ENCODE results near the gene PSMC1. TPM values are rescaled to one million over a fixed set of nuclear protein-coding genes. Genes with fewer than 3 reads are reported as not detected.
"Not testable (repeated sequence)": the region's sequence is repeated elsewhere in the genome, so short reads cannot be mapped to it uniquely, and the experiment has no call there.

Gene PSMC1
- total RNA-seq, 6 experiments from 2014 or later, result 135 to 154 (median 150) TPM

DNA sequence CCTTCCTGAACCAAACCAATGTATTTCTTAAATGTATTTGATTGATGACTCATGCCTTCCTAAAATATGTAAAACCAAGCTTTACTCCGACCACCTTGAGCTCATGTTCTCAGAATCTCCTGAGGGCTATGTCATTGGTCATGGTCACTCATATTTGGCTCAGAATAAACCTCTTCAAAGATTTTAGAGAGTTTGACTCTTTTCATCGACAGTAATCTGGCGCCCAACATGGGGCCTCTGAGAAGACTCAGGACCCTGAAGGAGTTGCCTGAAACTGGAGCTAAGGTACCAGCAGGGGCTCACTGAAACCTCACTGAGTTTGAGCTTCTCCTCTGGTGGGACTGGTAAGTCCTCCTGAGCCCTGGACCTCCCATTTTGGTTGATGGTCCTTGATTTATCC, 17.2 kb upstream of the PSMC1 start:
- no peak overlapping the region for H3K27ac Mint-ChIP-seq
- H3K9me3 Mint-ChIP-seq, result peaks cover 46% of the 10 kb centered on the region
- peaks cover 4% of the 10 kb centered on the region; the same call in 1 of the 2 replicates for H3K4me1 Mint-ChIP-seq (ENCODE audit: low read depth)
- peaks cover 37% of the 10 kb centered on the region for H3K36me3 Mint-ChIP-seq (ENCODE audit: low read depth)
- no peak for TF ChIP-seq CTCF (IDR thresholded peaks at IDR 0.05)
- peaks cover 27% of the 10 kb centered on the region for H3K27me3 Mint-ChIP-seq (ENCODE audit: insufficient read depth)
- no peak overlapping the region for H3K4me3 Mint-ChIP-seq
- DNase-seq, result no peak

DNA sequence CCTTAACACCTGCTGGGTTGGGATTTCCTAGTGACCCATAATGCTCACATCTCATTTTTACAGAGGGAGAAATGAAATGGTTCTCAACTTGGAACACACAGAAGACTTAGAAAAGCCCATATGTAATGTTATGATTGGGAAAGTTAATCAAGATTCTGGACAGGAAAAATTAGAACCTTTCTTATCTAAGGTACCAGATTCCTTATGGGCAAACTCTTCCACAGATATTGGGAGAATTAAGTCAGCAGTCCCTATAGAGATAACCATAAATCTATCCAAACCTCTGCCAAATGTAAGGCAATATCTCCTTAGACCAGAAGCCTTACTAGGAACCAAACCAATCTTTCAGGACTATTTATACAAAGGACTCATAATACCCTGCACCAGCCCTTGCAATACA, 13.9 kb upstream of the PSMC1 start:
- no peak for DNase-seq
- Mint-ChIP-seq H3K27ac (no peak overlapping the region), H3K4me1 (ENCODE audit: low read depth) (no peaks in the 10 kb centered on the region), H3K4me3 (no peak overlapping the region), H3K36me3 (ENCODE audit: low read depth) (peaks cover 34% of the 10 kb centered on the region), H3K27me3 (ENCODE audit: insufficient read depth) (peaks cover 20% of the 10 kb centered on the region), H3K9me3 (peaks cover 44% of the 10 kb centered on the region)
- no peak for TF ChIP-seq CTCF (IDR thresholded peaks at IDR 0.05)

- no peak overlapping the region for H3K4me3 Mint-ChIP-seq
- no peaks in the 10 kb centered on the region for H3K36me3 Mint-ChIP-seq (ENCODE audit: low read depth)
- H3K27me3 Mint-ChIP-seq (ENCODE audit: insufficient read depth), result peaks cover 10% of the 10 kb centered on the region
- no peak for DNase-seq
- H3K27ac Mint-ChIP-seq, result no peak overlapping the region
- H3K9me3 Mint-ChIP-seq, result 0 out of 2 replicates have a peak, but pooled peaks cover 6% of the 10 kb centered on the region
- H3K4me1 Mint-ChIP-seq (ENCODE audit: low read depth), result no peaks in the 10 kb centered on the region
- no peak for TF ChIP-seq CTCF (IDR thresholded peaks at IDR 0.05)
Measured at GRCh38 chr14:90246936-90247335, 9.4 kb upstream of the PSMC1 start.

GRCh38 chr14:90247441-90247840, 8.9 kb upstream of the PSMC1 start:
- H3K9me3 Mint-ChIP-seq; H3K27me3 Mint-ChIP-seq (ENCODE audit: insufficient read depth); H3K4me3 Mint-ChIP-seq; DNase-seq; H3K4me1 Mint-ChIP-seq (ENCODE audit: low read depth); H3K27ac Mint-ChIP-seq; H3K36me3 Mint-ChIP-seq (ENCODE audit: low read depth): not testable (repeated sequence)

GRCh38 chr14:90248594-90248993, 7.8 kb upstream of the PSMC1 start:
- no peak overlapping the region for H3K4me3 Mint-ChIP-seq
- no peaks in the 10 kb centered on the region for H3K4me1 Mint-ChIP-seq (ENCODE audit: low read depth)
- no peak for DNase-seq
- H3K27me3 Mint-ChIP-seq (ENCODE audit: insufficient read depth), result peaks cover 6% of the 10 kb centered on the region
- 0 out of 2 replicates have a peak, but pooled peaks cover 6% of the 10 kb centered on the region for H3K9me3 Mint-ChIP-seq
- no peak overlapping the region for H3K27ac Mint-ChIP-seq
- H3K36me3 Mint-ChIP-seq (ENCODE audit: low read depth), result no peaks in the 10 kb centered on the region
- TF ChIP-seq CTCF (IDR thresholded peaks at IDR 0.05), result no peak

DNA sequence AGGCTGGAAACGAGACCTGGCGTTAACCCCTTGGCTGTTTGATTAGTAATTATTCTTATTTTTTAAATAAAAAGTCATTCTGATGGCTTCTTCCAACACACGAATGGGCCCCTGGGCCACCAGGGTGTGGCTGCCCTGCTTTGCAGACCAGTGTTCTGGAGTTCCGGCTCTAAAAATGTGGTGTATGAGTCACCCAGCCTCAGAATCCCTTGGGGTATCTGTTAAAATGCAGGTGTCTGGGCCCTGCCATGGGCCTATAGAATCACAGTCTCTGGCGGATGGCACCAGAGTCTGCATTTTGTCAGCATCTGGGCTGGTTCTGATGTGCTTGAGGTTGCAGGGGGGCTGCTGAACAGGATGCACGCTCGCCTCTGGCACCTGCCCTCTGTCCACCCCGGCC, 2.5 kb upstream of the PSMC1 start:
- peaks cover 25% of the 10 kb centered on the region for H3K36me3 Mint-ChIP-seq (ENCODE audit: low read depth)
- H3K9me3 Mint-ChIP-seq, result peaks cover 12% of the 10 kb centered on the region
- H3K27me3 Mint-ChIP-seq (ENCODE audit: insufficient read depth), result peaks cover 7% of the 10 kb centered on the region
- no peak overlapping the region for H3K4me3 Mint-ChIP-seq
- no peak for DNase-seq
- H3K27ac Mint-ChIP-seq, result no peak overlapping the region
- peaks cover 25% of the 10 kb centered on the region for H3K4me1 Mint-ChIP-seq (ENCODE audit: low read depth)
- no peak for TF ChIP-seq CTCF (IDR thresholded peaks at IDR 0.05)
